DMS53 treated with DMSO at 0.1 percent for 48 hours (cell line): ENCODE measurements around the gene RNU2-63P.
"Not testable (repeated sequence)": the region's sequence is repeated elsewhere in the genome, so short reads cannot be mapped to it uniquely, and the experiment has no call there.

ENCODE experiments used
- DNase-seq: peaks from one replicate; lab custom pipeline; 2025; ENCODE audit not compliant: unreplicated experiment; lab: John Stamatoyannopoulos, UW

RNU2-63P gene

GRCh38 chr2:87987473-87987872 is 28.9 kb downstream of the RNU2-63P start:
- DNase-seq = not testable (repeated sequence)

- not testable (repeated sequence) for DNase-seq
These were observed 30.4 kb downstream of the RNU2-63P start for GRCh38 chr2:87985902-87986301.

- DNase-seq = not testable (repeated sequence)
These were observed 35.2 kb downstream of the RNU2-63P start for GRCh38 chr2:87981182-87981581.

GRCh38 chr2:87972385-87972784 is 44.0 kb downstream of the RNU2-63P start:
- DNase-seq = not testable (repeated sequence)
